Measurements from ENCODE around the gene ANKS1B.

ANKS1B gene

DNA sequence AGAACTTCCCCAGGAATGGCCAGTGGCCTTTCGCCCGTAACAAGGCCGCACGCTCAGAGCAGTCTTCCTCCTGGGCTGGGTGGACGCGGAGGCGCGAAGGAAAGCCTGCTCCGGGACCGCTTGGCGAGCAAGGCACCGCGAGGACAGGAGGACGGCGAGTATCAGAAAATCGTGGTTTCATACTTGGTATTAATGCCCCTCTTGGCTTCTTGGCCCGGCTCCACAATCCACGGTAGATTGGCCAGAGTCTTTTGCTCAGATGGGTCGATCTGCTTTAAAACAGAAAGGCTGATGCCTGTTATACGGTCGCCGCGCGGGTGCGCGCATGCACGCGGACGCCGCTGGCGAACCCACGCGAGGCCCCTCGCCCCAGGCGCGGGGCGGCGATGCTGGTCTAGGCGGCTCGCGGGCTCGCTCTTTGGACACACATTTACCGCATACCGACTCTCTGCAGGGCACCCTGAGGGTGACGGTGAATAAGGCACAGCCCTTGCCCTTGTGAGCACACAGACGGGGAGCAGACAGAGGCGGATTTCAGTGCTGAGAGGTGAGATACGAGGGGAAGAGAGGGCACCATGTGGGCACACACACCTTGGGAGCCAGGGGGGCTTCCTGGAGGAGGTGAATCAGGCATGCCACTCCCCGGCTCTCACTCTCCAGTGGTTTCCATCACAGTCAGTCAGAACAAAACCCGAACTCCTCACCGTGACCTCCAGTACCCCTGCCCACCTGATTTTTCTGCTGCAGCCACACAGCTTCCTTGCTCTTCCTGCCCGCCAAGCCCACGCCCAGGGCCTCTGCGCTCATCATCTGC lies 1239.0 kb downstream of the ANKS1B start:
- no peak overlapping the region for H3K9ac ChIP-seq (ENCODE audit: low read length)

DNA sequence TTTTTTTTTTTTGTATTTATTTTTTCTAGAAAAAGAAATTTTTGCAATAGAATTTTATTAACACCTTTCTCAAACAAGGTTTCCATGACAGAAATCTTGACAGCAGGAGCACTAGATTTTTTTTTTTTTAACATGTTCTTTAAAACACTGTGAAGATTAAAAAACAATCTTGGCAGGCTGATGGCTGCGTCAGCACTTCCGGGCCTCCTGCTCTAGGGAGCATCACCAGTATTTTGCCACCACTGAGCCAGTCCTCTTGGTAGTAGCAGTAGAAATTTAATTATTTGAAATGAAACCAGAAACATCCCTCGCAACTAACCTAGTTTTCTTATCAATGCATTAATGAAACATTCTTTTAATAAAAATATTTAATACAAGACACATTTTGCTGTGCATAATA lies 1240.1 kb downstream of the ANKS1B start:
- H3K4me1 ChIP-seq (ENCODE audit: control insufficient read depth, insufficient read depth, low read length), result no peaks in the 10 kb centered on the region
- H3K27me3 ChIP-seq (ENCODE audit: control insufficient read depth, insufficient read depth, low read length), result peaks cover 3% of the 10 kb centered on the region
- H3K27ac ChIP-seq (ENCODE audit: low read depth, low read length), result no peak overlapping the region
- H3K9ac ChIP-seq (ENCODE audit: low read length), result no peak overlapping the region
- H3K36me3 ChIP-seq (ENCODE audit: control insufficient read depth, insufficient read depth, low read length), result no peaks in the 10 kb centered on the region
- no peak overlapping the region for H3K4me3 ChIP-seq (ENCODE audit: low read length)

More for the DNA sequence above, 1239.0 kb downstream of the ANKS1B start:
- Histone ChIP-seq H3K4me3 (ENCODE audit: low read length) (peak overlapping the region; percentile 62), H3K4me1 (ENCODE audit: control insufficient read depth, insufficient read depth, low read length) (no peaks in the 10 kb centered on the region), H3K36me3 (ENCODE audit: control insufficient read depth, insufficient read depth, low read length) (no peaks in the 10 kb centered on the region), H3K27me3 (ENCODE audit: control insufficient read depth, insufficient read depth, low read length) (peaks cover 3% of the 10 kb centered on the region), H3K27ac (ENCODE audit: low read depth, low read length) (no peak overlapping the region)

DNA sequence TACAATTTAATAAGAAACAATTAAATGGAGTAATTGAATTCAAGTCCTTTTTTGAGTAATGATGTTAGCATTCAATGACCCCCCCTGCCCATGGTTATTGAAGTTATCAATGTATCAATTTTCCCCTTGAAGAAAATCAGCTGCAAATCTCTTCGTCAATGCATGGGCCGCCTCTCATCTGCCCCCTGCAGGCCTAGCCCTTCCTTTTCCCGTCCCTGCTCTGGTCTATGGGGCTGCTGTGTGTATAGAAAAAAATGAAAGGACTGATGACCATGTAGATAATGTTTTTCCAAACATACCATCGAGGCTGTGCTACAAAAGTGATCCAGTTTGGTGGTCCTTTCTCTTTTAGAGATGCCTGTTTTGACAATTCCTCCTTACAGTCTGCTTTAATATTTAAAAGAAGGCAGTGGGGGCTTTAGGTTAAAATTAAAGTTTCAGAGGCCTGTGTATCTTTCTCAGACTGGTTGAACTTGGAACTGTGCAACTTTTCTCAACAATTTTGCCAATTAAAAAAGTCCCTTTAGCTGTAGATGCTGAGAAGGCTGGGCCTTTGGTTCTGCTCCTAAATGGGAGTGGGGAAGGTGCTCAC lies 1241.3 kb downstream of the ANKS1B start:
- H3K27me3 ChIP-seq (ENCODE audit: control insufficient read depth, insufficient read depth, low read length), result peaks cover 3% of the 10 kb centered on the region
- no peaks in the 10 kb centered on the region for H3K36me3 ChIP-seq (ENCODE audit: control insufficient read depth, insufficient read depth, low read length)
- H3K9ac ChIP-seq (ENCODE audit: low read length), result no peak overlapping the region
- H3K4me1 ChIP-seq (ENCODE audit: control insufficient read depth, insufficient read depth, low read length), result no peaks in the 10 kb centered on the region
- no peak overlapping the region for H3K4me3 ChIP-seq (ENCODE audit: low read length)
- no peak overlapping the region for H3K27ac ChIP-seq (ENCODE audit: low read depth, low read length)

DNA sequence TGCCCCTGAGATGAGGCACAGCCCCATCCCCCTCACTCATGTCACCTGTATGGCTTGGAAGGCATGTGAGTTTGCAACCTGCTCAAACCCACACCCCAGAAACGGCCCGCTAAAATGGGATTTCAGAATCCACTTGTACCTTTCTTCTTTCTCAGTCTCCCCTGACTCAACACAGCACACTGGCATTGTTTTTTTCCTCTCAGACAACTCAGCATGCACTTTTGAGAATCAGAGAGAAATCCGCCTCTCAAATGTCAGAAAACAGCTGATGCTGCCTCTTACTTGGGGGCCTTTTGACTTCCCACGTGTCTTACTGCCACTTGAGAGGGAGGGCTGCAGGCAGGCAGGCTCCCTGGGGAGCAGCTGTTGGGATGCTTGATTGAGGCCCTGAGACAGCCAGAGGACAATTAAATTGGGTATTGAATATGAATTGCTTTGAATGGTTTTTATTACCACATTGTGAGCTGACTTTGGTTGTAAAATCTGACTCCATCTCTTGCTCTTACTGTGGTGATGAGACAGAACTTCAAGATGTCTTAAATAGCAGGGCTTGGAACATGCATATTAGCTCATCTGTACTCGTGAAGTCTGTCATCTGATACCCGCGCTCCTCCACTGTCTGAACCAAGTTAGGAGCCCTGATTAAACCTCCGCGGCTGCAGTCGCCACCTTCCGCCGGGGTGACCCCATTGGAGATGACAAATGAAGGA lies 1243.0 kb downstream of the ANKS1B start:
- no peak overlapping the region for H3K27ac ChIP-seq (ENCODE audit: low read depth, low read length)
- H3K27me3 ChIP-seq (ENCODE audit: control insufficient read depth, insufficient read depth, low read length), result peaks cover 3% of the 10 kb centered on the region
- H3K4me1 ChIP-seq (ENCODE audit: control insufficient read depth, insufficient read depth, low read length), result peaks cover 2% of the 10 kb centered on the region
- no peak overlapping the region for H3K4me3 ChIP-seq (ENCODE audit: low read length)
- H3K9ac ChIP-seq (ENCODE audit: low read length), result no peak overlapping the region
- no peaks in the 10 kb centered on the region for H3K36me3 ChIP-seq (ENCODE audit: control insufficient read depth, insufficient read depth, low read length)

DNA sequence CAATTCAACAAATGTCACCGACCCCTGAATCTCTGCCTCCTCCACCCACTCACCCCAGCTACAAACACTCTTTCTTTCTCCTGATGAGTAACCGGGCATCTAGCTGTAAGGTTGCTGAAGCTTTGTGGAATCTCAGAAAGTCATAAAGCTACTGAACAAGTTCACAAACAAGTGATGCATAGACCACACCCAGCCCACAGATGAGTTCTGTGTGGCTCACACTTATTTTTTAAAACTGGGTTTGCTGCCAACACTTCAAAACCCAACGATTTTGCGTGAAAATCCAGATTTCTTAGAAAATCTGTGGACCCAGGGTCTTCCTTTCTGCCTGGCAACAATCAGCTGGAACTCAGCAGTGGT lies 1243.6 kb downstream of the ANKS1B start:
- Histone ChIP-seq H3K36me3 (ENCODE audit: control insufficient read depth, insufficient read depth, low read length) (no peaks in the 10 kb centered on the region), H3K27me3 (ENCODE audit: control insufficient read depth, insufficient read depth, low read length) (peaks cover 2% of the 10 kb centered on the region), H3K9ac (ENCODE audit: low read length) (no peak overlapping the region), H3K27ac (ENCODE audit: low read depth, low read length) (no peak overlapping the region), H3K4me3 (ENCODE audit: low read length) (no peak overlapping the region), H3K4me1 (ENCODE audit: control insufficient read depth, insufficient read depth, low read length) (peaks cover 2% of the 10 kb centered on the region)

DNA sequence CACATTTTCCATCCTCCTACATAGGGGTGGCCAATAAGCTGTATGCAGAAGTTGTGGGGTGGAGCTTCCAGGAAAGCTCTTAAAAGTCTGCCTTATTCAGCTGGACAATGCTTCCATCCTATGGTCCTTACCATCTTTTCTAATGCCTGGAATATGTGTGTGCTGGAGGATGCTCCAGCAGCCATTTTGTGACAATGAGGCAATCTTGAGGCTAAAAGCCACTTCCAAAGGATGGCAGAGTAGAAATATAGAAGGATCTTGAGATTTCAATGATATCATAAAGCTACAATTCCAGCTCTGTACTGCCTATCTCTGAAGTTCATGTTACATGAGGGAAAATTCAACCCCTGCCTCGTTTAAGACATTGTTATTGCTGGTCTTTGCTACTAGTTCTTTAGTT lies 1244.0 kb downstream of the ANKS1B start:
- no peaks in the 10 kb centered on the region for H3K27me3 ChIP-seq (ENCODE audit: control insufficient read depth, insufficient read depth, low read length)
- H3K36me3 ChIP-seq (ENCODE audit: control insufficient read depth, insufficient read depth, low read length), result peaks cover 3% of the 10 kb centered on the region
- H3K4me3 ChIP-seq (ENCODE audit: low read length), result no peak overlapping the region
- H3K4me1 ChIP-seq (ENCODE audit: control insufficient read depth, insufficient read depth, low read length), result peaks cover 2% of the 10 kb centered on the region
- no peak overlapping the region for H3K27ac ChIP-seq (ENCODE audit: low read depth, low read length)
- no peak overlapping the region for H3K9ac ChIP-seq (ENCODE audit: low read length)

DNA sequence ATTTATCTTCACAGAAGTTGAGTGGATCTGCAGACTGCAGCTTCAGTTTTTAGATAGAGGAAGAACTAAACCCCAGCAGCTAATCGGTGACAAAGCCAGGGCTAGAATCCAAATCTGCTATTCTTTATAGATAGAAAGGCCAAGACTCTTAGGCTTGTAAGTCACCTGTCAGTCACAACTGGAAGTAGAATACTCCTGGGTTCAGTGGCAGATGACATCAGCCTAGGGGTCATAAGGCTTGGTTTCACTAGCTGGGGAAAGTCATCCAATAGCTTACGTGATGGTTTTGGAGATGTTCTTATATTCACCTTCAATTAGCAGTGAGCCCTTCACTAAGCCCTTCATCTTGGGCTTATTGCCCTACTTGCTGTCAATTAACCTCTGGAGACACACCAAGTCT lies 1246.2 kb downstream of the ANKS1B start:
- Histone ChIP-seq H3K27ac (ENCODE audit: low read depth, low read length) (no peak overlapping the region), H3K4me3 (ENCODE audit: low read length) (no peak overlapping the region), H3K4me1 (ENCODE audit: control insufficient read depth, insufficient read depth, low read length) (peaks cover 2% of the 10 kb centered on the region), H3K9ac (ENCODE audit: low read length) (no peak overlapping the region), H3K36me3 (ENCODE audit: control insufficient read depth, insufficient read depth, low read length) (peaks cover 6% of the 10 kb centered on the region), H3K27me3 (ENCODE audit: control insufficient read depth, insufficient read depth, low read length) (no peaks in the 10 kb centered on the region)

DNA sequence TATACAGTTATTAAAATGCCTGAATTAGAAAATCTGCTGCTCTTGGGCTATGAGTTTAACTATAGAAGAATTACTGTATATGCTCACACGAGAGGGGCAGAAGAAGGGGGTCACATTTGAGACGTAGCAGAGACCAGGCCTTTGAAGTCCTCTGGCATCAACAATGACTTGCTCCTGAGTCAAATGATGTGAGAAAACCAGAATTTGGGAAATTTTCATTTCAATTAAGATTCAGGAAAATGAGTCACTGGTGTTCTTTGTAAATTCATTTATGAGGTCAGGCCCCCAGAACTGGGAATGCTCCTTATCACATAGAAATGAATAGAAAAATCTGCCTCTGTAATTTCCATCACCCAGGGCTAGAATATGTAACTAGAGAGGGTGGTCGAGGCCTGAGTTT lies 1246.7 kb downstream of the ANKS1B start:
- Histone ChIP-seq H3K27me3 (ENCODE audit: control insufficient read depth, insufficient read depth, low read length) (no peaks in the 10 kb centered on the region), H3K9ac (ENCODE audit: low read length) (no peak overlapping the region), H3K27ac (ENCODE audit: low read depth, low read length) (no peak overlapping the region), H3K36me3 (ENCODE audit: control insufficient read depth, insufficient read depth, low read length) (peaks cover 6% of the 10 kb centered on the region), H3K4me1 (ENCODE audit: control insufficient read depth, insufficient read depth, low read length) (peaks cover 2% of the 10 kb centered on the region), H3K4me3 (ENCODE audit: low read length) (no peak overlapping the region)

DNA sequence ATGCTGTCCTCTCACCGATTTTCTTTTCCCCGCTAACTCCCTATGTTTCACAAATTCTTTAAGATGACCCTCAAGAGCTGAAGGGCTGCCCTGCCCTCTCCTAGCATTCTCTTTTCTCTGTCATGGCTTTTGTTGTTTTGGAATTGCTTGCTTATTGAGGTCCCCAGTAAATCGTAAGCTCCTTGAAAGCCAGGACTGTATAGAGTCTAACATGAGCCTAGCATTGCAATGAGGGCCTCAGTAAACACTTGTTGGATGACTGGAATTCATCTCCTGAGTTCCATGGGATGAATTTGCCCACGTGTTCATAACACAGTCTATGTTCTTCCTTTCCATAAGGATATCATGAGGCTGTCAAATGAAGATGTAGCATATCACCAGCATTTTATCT lies 1247.4 kb downstream of the ANKS1B start:
- no peak overlapping the region for H3K4me3 ChIP-seq (ENCODE audit: low read length)

DNA sequence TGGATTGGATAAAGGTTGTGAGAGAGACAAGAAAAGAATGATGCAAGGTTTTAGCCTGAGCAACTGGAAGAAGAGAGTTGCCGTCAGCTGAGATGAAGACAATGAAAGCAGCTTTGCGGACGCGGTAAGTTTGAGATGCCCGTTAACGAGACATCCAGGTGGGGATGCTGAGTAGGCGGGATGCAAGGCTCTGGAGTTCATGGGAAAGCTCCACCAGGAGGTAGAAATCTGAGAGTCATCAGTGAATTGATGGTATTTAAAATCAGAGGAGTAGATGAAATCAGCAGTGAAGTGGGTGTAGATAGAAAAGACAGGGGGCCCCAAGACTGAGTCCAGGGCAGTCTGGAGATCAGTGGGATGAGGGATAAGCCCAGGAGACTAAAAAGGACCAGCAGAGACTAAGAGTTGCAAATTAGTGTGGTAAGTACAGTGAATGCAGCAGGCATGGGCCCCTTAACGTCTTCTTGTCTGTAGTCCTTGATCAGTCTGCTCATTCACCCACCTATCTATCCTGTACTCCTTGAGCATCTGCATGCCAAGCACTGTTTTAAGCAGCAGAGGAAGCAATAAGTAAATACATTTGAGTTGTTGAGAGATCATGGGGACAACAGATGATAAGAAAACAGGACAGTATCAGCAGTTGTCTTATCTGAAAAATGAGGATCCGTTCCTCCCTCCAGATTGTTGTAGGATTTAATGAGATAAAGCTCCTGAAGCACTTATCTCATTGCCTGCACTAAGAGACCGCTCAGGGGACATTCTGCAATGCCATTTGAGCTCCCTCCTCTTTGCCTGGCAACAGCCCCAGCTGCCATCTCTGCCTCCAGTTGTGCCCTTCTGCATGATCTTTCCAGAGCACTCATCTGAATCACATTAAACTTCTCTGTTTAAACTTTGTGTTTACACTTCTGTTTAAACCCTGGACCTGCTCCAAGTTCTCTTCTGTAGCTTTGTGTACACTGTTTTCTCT lies 1248.1 kb downstream of the ANKS1B start:
- Histone ChIP-seq H3K4me1 (ENCODE audit: control insufficient read depth, insufficient read depth, low read length) (peaks cover 2% of the 10 kb centered on the region), H3K4me3 (ENCODE audit: low read length) (no peak overlapping the region), H3K27ac (ENCODE audit: low read depth, low read length) (no peak overlapping the region), H3K36me3 (ENCODE audit: control insufficient read depth, insufficient read depth, low read length) (peaks cover 9% of the 10 kb centered on the region), H3K27me3 (ENCODE audit: control insufficient read depth, insufficient read depth, low read length) (no peaks in the 10 kb centered on the region), H3K9ac (ENCODE audit: low read length) (no peak overlapping the region)

More for the DNA sequence above, 1247.4 kb downstream of the ANKS1B start:
- Histone ChIP-seq H3K9ac (ENCODE audit: low read length) (no peak overlapping the region), H3K27ac (ENCODE audit: low read depth, low read length) (no peak overlapping the region), H3K4me1 (ENCODE audit: control insufficient read depth, insufficient read depth, low read length) (peaks cover 2% of the 10 kb centered on the region), H3K27me3 (ENCODE audit: control insufficient read depth, insufficient read depth, low read length) (no peaks in the 10 kb centered on the region), H3K36me3 (ENCODE audit: control insufficient read depth, insufficient read depth, low read length) (peaks cover 6% of the 10 kb centered on the region)

DNA sequence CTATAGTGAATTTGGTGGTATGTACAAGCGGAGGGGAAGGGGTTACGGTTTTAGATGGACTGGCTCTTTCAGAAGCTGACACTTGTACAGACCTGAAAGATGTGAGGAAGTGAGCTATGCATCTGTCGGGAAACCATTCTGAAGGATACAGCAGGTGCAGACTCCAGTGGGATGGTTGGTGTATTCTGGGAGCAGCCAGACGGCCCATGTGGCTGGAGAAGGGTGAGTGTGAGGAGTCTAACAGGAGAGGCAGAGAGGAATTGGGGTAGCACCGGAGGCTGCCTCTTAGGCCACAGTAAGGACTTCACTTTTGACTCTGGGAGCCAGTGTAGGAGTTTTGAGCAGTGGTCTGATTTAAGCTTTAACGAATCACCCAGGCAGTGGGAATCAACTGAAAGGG lies 1248.9 kb downstream of the ANKS1B start:
- H3K36me3 ChIP-seq (ENCODE audit: control insufficient read depth, insufficient read depth, low read length), result peaks cover 13% of the 10 kb centered on the region

More for the DNA sequence above, 1248.9 kb downstream of the ANKS1B start:
- Histone ChIP-seq H3K27me3 (ENCODE audit: control insufficient read depth, insufficient read depth, low read length) (no peaks in the 10 kb centered on the region), H3K4me1 (ENCODE audit: control insufficient read depth, insufficient read depth, low read length) (peaks cover 2% of the 10 kb centered on the region), H3K4me3 (ENCODE audit: low read length) (no peak overlapping the region), H3K27ac (ENCODE audit: low read depth, low read length) (no peak overlapping the region), H3K9ac (ENCODE audit: low read length) (no peak overlapping the region)

Data from rectal smooth muscle tissue (tissue), 1 donor.